Measurements from ENCODE around the gene KRTAP6-2.

Gene KRTAP6-2

DNA sequence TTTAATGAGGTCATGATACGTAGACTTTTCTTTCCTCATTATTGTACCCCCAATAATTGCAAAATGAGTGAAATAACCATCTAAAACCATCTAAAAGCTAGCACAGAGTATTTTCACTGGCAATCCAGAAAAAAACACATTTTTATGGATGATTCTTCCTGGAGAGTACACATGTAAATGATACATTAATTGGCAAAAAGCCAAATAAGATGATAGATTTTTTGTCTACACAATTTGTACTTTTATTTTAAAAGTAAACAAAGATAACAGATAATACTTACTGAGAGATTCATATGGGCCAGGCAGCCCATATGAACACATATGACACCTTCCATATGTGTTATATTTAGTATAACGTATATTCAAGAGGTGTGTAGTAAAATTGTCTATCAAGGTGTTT, 35.1 kb downstream of the KRTAP6-2 start:
- DNase-seq, result no peak

DNA sequence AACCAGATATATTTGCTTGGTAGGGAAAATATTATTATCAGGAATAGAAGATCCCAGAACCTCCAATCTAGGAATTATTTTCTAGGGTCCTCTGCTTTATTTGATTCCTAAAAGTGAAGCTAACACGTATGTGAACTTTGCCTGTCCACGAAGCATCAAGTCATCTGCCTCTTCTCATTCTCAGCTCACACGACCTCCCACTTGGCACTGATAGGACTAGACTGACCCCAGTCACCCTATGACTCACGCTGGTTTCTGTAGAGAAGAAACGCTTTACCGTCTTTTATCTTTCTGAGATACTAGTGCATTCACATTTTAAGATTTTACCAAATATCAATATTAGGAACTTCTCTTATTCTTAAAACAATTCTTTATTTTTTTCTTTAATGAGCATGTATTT, 35.6 kb downstream of the KRTAP6-2 start:
- DNase-seq, result no peak

DNA sequence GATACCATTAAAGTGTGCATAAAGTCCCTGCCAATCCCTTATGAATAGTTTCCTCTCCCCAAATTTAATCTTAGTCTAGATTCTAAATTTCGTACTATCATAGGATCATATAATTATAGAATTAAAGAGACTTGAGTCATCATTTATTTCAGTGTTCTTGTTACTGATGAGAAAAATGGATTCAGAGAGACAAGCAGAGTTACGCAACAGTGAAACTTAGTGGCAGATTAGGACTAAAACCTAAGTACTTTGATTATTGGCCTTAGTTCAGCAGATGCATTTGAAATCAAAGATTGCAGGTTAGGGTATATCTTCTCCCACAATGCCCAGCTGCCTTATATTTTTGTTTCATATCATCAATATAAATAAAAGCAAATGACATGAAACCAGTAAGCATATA, 36.7 kb downstream of the KRTAP6-2 start:
- no peak for DNase-seq

DNA sequence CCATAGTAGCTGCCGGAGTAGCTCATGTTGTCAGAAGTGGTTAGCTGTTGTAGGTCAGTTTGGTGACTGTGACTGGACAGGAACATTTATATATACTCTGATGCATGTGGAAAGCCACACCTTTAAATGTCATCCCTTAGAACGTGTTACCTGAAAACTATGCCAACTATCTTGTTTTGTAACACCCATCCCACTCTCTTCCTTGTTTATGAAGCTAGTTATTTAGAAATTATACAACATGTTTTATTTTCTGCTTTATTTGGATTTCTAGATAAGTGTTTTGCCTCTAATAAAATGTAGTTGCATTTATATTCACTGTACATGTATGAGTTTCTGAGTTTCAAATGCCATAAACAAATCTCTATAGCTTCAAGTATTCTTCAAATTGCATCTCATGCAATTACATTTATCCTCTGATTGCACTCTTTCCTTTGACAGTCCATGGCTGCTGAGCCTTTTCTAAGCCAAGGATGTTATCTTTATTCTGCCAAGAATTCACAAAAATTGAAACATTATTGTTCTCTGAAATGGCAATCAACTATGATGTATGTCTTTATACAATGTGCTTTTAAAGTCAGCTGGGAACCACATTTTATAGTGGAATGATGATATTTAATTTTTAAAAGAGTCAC, 37.3 kb downstream of the KRTAP6-2 start, which contains the start of gene KRTAP19-7:
KRTAP19-7 (minus strand) TSS at position 51 of the 632 bp plus-strand sequence; CDS start at position 26, 25 bp downstream.
- DNase-seq, result no peak

DNA sequence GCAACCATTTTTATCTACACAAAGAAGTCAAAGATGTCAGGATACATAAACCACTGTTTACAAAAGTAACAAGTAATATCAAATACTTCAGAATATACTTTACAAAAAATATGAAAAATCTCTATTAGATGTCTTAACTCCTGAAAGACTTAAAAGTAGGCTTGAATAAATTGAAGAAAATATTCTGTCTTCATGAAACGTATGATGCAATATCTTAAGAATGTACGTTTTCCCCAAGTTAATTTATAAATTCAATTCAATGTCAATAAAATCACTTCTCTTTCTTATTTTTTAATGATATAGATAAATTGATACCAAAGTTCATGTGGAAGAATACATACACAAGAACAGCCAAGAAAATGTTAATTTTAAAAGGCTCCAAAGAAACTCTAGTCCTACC, 43.6 kb downstream of the KRTAP6-2 start:
- no peak for DNase-seq

DNA sequence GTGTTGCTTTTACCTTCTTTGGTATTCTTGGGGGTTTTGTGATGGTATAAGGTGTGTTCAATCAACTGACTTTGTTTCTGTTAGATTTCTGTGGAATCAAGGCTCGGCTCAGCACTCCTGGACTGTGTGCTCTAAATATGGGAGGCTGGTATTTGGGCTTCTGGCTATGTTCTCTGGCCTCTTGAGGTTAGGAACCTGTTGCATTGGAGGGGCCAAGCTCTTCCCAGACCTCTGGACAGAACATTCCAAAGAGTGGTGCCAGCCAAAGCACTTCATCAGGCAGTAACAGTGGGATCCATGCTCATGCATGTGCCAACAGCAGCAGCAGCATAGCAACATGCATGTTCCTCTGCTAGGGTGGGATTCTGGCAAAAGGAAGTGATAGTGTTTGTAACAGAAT, 45.9 kb downstream of the KRTAP6-2 start:
- no peak for DNase-seq
